ENCODE measurements around the gene AIFM3.

DNA sequence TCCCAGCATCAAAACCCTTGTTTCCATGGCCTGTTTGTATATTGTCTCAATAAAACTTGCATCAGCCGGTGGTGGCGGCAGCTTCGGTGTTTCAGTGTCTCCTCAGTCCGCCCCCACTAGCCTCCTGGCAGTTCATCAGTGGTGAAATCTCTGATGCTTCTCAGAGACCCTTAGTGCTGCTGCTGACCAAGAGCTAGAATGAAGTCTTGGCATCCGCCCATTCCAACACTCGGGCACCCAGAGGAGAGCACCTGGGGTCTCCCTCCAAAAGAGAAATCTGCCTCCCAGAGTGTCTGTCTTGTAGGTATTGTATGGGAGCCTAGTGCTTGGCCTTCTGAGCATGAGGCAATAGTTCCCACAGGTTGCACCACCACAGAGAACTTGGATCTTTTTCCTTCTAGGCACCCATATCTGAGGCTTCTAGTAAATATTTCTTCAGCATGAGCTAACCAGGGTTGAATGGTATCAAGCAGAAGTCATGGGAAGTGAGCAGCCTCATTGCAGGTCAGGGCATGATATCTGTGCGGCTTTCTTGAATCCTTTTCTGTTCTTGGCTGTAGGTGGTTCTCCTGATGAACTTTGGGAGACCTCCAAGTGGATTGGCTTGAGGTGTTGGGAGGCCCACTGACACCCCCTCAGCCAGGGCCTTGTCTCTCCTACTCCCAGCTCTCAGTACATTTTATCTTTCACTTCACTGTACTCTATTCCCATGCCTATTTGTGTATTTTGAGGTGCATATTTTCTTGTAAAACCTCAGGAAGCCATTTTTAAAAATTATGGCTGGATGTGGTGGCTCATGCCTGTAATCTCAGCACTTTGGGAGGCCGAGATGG, 13.2 kb upstream of the AIFM3 start:
- no peak for TF ChIP-seq EZH2 (IDR thresholded peaks at IDR 0.05; ENCODE audit: borderline replicate concordance, insufficient read depth, low read depth, low read length, poor library complexity, severe bottlenecking)
- TF ChIP-seq, protein P1, sequence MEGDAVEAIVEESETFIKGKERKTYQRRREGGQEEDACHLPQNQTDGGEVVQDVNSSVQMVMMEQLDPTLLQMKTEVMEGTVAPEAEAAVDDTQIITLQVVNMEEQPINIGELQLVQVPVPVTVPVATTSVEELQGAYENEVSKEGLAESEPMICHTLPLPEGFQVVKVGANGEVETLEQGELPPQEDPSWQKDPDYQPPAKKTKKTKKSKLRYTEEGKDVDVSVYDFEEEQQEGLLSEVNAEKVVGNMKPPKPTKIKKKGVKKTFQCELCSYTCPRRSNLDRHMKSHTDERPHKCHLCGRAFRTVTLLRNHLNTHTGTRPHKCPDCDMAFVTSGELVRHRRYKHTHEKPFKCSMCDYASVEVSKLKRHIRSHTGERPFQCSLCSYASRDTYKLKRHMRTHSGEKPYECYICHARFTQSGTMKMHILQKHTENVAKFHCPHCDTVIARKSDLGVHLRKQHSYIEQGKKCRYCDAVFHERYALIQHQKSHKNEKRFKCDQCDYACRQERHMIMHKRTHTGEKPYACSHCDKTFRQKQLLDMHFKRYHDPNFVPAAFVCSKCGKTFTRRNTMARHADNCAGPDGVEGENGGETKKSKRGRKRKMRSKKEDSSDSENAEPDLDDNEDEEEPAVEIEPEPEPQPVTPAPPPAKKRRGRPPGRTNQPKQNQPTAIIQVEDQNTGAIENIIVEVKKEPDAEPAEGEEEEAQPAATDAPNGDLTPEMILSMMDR (IDR thresholded peaks at IDR 0.05), result no peak
